Measurements from ENCODE around the gene IL11RA.

DNA sequence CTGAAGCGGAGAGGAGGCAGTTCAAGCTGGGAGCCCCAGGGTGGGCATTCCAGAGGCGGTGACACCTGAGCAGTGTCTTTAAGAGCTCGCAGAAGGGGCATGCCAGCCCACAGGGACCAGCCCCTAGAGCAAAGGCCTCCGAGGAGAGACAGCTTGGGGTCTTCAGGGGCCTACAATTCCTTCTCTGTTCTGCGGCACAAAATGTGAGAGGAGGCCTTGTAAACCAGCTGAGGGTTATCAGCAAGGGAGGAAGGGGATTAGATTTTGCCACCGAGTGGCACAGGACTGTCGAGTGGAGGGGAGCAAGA lies 13.9 kb upstream of the IL11RA start:
- TF ChIP-seq SUZ12 (IDR thresholded peaks at IDR 0.05; ENCODE audit: extremely low read depth, insufficient read depth, insufficient read length) (no peak), YY1 (IDR thresholded peaks at IDR 0.05; ENCODE audit: insufficient read depth, insufficient read length) (no peak)
